Stimulated activated CD8-positive, alpha-beta memory T cell treated with anti-CD3 and anti-CD28 coated beads, Interleukin-2, amount 100 ng/mL, for 1 hour (primary cell): Measurements from ENCODE around the gene PPP1R2C.

Experiments
- DNase-seq, 2 donors: peaks; one replicate each; pipeline ENCODE4 v3.0.0-alpha.2; 2020; ENCODE audit warnings: low read depth in 2 of 2

Gene PPP1R2C

GRCh38 chrX:42778096-42778495 lies at the start of gene PPP1R2C:
Gene PPP1R2C (minus strand): TSS chrX:42778163. CDS start chrX:42778079, 84 bp downstream.
- DNase-seq, result no peak

DNA sequence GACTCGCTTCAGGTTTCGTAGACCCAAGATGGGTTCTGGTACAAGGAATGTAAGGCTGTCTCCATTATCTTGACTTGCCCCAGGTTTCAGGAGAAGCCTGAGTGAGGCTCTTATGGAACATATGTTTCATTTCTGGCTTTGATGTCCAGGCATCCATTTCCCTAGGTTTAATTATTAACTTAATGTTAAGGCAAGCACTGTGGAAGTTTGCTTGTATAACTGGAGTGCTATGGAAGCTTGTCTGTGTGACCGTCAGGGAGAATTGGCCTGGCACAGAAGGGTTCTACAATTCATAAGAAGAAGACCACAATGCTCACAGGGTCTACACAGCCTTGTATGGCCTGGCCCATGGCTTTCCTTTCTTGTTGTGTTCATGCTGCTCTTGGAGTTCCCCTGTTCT lies 47.2 kb upstream of the PPP1R2C start:
- DNase-seq, result no peak

DNA sequence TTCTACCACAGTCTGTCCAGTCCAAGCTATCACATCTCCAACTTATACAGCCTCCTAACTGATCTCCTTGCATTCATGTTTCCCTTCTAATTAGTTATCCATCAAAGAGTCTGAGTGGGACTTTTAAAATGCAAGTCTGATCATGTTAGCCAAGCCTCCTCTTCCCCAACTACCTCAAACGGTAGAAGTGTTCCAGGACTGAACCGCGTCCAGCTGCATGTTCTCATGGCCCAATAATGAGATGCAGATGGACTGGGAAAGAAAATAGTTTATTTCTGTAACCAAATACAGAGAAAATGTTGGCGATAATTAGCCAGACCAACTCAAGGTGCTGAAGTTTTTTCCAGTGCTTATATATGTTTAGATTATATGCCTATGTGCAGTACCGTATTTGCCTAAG lies 46.6 kb upstream of the PPP1R2C start:
- no peak for DNase-seq

DNA sequence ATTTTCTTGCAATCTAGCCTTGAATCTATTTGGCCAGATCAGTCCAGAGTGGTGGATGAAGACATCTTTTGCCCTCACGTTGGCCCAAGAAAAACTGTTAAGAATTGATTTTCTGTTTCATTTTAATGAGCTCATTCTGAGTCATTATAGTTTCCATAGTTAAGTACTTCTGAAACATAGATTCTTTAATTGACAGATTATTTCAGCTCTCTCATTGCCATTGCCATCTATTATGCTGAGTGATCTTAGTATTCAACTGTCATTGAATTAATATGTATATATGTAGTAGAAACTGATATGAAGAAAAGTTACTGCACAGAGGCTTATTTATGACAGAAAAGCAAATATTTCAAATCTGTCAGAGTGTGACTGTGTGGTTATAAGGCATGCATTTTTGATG lies 45.5 kb upstream of the PPP1R2C start:
- no peak for DNase-seq

GRCh38 chrX:42821803-42822443 lies 44.0 kb upstream of the PPP1R2C start:
- DNase-seq, result no peak

- no peak for DNase-seq
These were observed 40.4 kb upstream of the PPP1R2C start for GRCh38 chrX:42818151-42818921.

GRCh38 chrX:42809569-42809968 lies 31.6 kb upstream of the PPP1R2C start:
- DNase-seq, result no peak

- DNase-seq, result no peak
These were observed 29.4 kb upstream of the PPP1R2C start for GRCh38 chrX:42807393-42807792.

GRCh38 chrX:42804524-42804923 lies 26.6 kb upstream of the PPP1R2C start:
- no peak for DNase-seq

GRCh38 chrX:42803320-42803719 lies 25.4 kb upstream of the PPP1R2C start:
- DNase-seq, result no peak

GRCh38 chrX:42797651-42798269 lies 19.8 kb upstream of the PPP1R2C start:
- no peak for DNase-seq

GRCh38 chrX:42783451-42783850 lies 5.5 kb upstream of the PPP1R2C start:
- no peak for DNase-seq

DNA sequence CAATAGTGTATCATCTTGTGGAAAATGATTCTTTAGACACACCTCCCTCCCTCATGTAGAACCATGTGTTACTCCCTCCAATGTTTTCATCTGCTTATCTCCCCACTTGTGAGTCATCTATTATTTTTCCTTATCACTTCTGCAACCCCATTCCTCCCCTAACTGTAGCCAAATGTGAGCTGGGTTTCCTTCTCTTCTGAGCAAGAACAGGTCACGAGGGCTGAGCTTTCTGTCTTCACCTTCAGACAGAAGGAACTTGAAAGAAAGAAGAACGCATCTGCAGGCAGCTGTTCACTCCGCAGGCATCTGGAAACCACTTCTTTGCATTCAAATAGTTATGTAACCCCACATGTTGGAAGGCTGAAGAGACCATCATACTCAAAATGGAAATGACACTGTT lies 1.8 kb downstream of the PPP1R2C start:
- DNase-seq, result no peak

GRCh38 chrX:42772874-42773273 lies 5.1 kb downstream of the PPP1R2C start:
- DNase-seq, result no peak

DNA sequence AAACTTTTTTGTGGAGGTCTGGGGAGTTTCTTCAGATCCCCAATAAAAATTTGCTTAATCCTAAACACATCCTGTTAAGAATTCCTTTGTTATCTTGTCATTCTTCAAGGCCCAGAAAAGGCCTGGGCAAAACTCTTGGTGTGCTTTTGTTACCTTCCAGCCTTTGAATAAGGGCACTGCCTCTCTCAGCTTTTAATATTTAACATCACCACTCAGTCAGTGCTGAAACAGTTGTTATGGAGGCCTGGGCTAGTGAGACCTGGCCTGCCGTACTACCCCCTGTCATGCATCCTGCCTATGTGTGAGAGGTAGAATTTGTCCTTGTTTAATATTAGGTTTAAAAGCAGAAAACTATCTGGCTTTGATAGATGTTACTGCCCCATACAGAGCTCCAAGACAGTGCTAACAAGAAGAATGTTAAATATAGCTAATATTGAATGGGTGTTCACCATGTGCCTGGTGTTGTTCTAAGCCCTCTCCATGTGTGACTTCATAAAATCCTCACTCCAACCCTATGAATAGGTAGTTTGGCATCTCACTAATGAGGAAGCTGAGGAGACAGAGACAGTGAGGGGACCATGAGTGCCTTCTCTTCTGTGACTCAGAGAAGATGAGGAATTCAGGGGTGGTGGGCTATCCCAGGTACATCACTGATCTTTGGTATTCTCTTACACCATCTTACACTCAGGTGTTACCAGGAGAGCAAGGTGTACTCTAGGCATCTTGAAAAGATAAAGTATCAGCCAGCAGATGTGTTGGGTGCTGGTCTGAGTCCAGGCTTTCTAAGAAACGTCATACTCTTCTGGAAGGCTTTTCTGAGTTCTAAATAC lies 6.2 kb downstream of the PPP1R2C start:
- no peak for DNase-seq

DNA sequence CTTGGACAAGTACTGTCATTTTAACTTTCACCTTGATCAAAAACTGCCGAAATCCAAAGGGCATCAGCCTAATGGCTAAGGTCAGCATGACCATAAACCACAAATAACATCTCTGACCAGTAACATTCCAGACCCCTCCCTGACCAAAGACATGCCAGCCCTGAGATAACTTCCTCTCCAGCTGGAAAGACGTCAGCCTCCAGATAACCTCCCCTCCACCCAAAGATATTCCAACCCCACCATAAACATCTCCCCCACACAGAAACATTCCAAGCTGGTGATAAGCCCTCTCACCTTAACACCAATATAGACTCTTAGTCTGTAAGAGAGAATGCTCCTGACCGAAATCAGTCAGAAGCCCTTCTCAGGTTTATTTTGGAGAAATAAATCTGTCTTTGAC lies 7.4 kb downstream of the PPP1R2C start:
- no peak for DNase-seq

GRCh38 chrX:42759881-42760280 lies 18.1 kb downstream of the PPP1R2C start:
- no peak for DNase-seq

DNA sequence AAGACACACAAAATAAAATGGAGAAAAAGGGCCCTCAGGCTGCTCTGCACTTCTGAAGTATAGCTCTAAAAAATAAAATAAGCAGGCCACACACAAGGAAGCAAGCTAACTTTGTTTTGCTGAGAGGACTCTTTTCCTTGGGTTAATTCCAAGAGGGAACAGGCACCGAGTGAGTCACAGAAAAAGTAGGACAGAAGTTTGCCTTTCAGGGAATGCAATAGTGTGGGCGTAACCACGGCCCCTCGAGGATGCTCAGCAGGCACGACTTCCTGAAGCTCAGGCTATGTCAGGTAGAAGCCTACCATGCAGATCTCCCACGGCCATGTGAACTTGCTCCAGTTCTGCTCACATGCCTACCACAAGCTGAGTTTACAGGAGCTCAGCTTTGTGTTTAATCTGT lies 22.1 kb downstream of the PPP1R2C start:
- no peak for DNase-seq

GRCh38 chrX:42754603-42755002 lies 23.4 kb downstream of the PPP1R2C start:
- no peak for DNase-seq

DNA sequence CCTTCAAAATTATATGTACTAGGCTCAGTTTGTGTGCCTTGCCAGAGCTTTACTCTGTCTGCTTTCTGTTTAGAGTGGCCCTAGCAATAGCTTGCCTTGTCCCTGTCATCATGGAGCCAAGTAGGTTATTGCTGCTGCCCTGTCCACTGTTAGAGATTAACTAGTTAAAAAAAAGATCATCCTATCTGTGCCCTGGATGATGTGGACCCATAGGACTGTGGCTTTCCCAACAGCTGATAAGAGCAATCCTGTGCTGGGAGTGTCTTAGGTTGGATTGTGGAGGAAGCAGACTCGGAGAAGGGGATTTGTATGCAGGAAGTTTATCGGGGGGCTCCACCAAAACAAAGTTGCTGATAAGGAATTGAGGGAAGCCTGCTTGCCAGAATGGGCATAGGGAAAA lies 23.8 kb downstream of the PPP1R2C start:
- DNase-seq, result no peak

DNA sequence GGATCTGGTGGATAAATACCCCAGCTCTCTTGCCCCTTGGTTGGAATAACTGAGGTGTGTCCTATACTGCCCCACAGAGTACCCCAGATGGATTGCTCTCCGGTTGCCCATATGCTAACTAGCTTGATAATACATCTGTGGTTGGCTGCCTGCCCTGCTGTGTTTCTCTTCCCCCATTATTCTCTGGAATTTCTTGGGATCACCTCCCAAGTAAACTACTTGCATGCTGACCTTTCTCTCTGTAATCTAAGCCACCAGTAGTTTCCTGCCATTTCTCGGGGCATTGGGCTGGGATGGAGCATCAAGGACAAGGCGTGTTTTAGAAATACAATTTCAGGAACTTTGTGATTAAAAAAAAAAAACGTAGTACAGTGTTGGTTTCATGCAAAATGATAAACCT lies 25.2 kb downstream of the PPP1R2C start:
- no peak for DNase-seq

DNA sequence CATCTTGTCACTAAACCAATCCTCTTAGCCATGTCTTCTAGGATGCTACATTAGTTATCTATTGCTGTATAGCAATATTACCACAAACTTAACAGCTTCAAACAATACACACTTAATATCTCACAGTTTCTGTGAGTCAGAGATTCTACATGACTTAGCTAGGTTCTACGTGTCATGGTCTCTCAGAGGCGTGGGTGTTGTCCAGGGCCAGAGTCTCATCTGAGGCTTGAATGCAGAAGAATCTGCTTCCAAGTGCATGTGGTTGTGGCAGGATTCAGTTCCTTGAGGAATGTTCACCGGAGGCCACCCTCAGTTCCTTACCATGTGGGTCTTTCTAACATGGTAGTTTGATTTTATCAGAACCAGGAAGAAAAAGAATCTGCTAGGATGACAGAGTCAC lies 26.4 kb downstream of the PPP1R2C start:
- DNase-seq, result no peak
